RWPE1 (cell line): Measurements from ENCODE around the gene RAB28.
"Not testable (repeated sequence)": the region's sequence is repeated elsewhere in the genome, so short reads cannot be mapped to it uniquely, and the experiment has no call there.

Source experiments
- CTCF ChIA-PET: fragments of 350-600 bp; sonication (Branson Sonifier 250); formaldehyde crosslinking; extraction: SDS; loops from one replicate; lab custom pipeline; 2021; lab: Yijun Ruan, JAX
- POLR2A ChIA-PET: fragments of 400-600 bp; formaldehyde crosslinking; extraction: SDS; loops from one replicate; lab custom pipeline; 2020; ENCODE audit warnings: antibody characterized with exemption; ENCODE audit not compliant: low non-redundant PET; lab: Yijun Ruan, JAX
- DNase-seq: peaks from one replicate; pipeline ENCODE4 v3.0.0; 2012; ENCODE audit warnings: low spot score
- H3K27ac ChIP-seq: fragments of 450-650 bp; 2 replicates; pipeline ENCODE4 v1.5.1; 2017
- TF ChIP-seq, protein P1 (sequence below): fragments of 450-650 bp; conservative IDR thresholded peaks from 2 replicates; pipeline ENCODE4 v1.5.1; 2017; ENCODE audit warnings: low read depth, mild to moderate bottlenecking

RAB28 gene

DNA sequence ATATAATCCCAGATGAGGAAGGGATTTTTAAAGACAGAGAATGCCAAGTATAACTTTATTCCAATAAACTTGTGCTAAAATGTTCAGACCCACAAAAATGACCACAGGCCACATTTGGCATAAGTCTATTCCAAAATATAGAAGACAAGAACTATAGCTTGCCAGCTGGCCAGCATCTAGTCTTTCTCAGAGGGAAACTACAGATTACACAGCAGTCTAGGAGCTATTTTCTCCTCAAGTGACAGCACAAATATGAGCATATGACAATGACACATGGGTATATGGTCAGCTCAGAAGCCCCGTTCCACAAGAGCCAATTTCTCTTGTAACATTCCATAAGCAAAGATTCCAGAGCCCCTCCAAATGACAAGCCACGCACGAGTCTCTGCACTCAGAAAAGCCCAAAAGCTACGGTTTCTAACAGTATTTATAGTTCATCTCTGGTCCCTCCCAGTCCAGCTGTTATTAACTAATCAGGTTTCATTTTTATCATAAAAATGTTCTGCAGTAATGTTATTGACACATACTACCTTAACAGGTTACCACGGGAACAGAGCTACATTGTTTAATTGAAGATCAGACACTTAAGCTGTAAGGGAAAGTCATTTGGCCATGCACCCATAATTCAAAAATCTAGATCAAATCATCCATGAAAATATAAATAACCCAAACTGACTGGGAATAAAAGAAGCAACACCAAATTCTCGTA, 70.3 kb downstream of the RAB28 start:
- no peak overlapping the region for H3K27ac ChIP-seq
- no peak for DNase-seq
- POLR2A ChIA-PET: no interaction called here
- CTCF ChIA-PET: interaction anchor here (0.6 kb wide), 1 partner anchor 1004 kb away, joined by 3 read pairs; no protein-coding TSS in a partner anchor
- TF ChIP-seq, protein P1, sequence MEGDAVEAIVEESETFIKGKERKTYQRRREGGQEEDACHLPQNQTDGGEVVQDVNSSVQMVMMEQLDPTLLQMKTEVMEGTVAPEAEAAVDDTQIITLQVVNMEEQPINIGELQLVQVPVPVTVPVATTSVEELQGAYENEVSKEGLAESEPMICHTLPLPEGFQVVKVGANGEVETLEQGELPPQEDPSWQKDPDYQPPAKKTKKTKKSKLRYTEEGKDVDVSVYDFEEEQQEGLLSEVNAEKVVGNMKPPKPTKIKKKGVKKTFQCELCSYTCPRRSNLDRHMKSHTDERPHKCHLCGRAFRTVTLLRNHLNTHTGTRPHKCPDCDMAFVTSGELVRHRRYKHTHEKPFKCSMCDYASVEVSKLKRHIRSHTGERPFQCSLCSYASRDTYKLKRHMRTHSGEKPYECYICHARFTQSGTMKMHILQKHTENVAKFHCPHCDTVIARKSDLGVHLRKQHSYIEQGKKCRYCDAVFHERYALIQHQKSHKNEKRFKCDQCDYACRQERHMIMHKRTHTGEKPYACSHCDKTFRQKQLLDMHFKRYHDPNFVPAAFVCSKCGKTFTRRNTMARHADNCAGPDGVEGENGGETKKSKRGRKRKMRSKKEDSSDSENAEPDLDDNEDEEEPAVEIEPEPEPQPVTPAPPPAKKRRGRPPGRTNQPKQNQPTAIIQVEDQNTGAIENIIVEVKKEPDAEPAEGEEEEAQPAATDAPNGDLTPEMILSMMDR: no peak

DNA sequence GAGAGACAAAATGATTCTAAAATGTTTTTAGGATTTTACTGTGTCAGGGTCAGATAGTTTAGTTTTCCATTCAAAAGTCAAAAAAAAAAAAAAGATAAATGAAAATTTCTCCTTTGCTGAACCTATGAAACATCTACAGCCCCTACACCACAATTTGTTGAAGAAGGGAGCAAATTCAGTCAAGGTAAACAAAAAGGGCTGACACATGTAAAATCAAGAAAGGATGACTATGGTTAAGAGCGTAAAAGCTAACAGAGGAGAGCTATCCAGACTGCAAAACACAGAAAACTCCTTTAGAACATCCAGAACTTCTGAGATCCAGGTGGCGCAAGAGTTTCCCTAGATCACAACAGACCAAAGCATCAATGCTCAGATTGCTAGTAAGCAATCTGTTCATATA, 72.2 kb downstream of the RAB28 start:
- no peak overlapping the region for H3K27ac ChIP-seq
- TF ChIP-seq, protein P1: no peak
- CTCF ChIA-PET: no interaction called here
- POLR2A ChIA-PET: no interaction called here
- no peak for DNase-seq

DNA sequence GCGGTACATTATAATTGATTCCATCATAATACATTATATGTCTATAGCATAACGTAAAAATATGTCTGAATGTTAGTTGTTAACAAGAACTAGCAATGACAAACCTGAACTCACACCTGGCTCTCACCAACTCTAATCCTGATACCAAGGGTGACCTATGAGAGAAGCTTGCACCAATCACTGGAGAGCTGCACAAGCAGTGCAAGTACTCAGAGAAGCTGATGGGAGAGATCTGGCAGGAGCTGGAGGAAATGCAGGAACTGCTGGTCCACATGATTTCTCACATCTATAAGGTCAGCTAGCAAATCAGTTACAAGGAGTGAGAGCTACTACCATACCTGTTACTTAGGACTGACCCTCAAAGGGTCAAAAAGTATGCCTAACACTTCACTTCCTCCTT, 74.8 kb downstream of the RAB28 start:
- TF ChIP-seq, protein P1: no peak
- ChIA-PET POLR2A (no interaction called here), CTCF (no interaction called here)
- H3K27ac ChIP-seq: no peak overlapping the region
- no peak for DNase-seq

DNA sequence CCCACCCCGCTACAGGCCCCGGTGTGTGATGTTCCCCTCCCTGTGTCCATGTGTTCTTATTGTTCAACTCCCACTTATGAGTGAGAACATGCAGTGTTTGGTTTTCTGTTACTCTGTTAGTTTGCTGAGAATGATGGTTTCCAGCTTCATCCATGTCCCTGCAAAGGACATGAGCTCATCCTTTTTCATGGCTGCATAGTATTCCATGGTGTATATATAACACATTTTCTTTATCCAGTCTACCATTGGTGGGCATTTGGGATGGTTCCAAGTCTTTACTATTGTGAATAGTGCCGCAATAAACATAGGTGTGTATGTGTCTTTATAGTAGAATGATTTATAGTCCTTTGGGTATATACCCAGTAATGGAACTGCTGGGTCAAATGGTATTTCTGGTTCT, 78.0 kb downstream of the RAB28 start:
- H3K27ac ChIP-seq, POLR2A ChIA-PET, DNase-seq, CTCF ChIA-PET: not testable (repeated sequence)

DNA sequence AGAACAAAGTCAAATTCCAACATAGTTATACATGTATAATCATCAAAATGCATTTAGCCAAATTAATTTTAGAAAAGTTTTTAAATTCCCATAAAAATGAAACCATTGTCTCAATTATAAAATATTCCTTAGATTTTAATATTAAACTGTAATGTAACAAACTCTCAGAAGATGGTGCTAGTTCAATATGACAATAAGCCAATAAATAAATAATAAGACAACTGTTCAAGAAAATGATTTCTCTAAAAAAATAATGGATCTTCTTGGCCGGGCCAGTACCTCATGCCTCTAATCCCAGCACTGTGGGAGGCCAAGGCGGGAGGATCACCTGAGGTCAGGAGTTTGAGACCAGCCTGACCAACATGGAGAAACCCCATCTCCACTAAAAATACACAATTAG, 80.3 kb downstream of the RAB28 start:
- ChIA-PET CTCF (interaction anchor here (0.6 kb wide), 1 partner anchor 138 kb away, joined by 3 read pairs; no protein-coding TSS in a partner anchor), POLR2A (no interaction called here)
- no peak overlapping the region for H3K27ac ChIP-seq
- no peak for DNase-seq
- TF ChIP-seq, protein P1: no peak

DNA sequence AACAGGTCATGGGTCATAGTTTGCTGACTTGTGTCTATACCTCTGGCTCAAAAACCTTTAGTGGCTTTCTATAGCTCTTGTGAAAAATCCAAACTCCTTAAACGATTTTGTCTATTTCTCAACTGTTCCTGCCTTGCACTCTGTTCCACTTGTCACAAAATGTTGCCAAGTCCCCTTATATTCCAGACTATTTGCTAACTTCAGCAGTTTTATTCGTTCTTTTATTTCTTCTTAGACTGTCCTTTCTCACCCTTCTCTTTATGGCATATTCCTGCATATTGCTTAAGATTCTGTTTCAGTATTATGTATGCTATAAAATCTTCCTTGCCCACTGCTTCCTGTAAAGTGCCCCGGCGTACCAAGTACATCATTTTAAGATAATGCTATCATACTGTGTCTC, 80.8 kb downstream of the RAB28 start:
- no peak for DNase-seq
- H3K27ac ChIP-seq: no peak overlapping the region
- TF ChIP-seq, protein P1: no peak
- POLR2A ChIA-PET: no interaction called here
- CTCF ChIA-PET: no interaction called here

DNA sequence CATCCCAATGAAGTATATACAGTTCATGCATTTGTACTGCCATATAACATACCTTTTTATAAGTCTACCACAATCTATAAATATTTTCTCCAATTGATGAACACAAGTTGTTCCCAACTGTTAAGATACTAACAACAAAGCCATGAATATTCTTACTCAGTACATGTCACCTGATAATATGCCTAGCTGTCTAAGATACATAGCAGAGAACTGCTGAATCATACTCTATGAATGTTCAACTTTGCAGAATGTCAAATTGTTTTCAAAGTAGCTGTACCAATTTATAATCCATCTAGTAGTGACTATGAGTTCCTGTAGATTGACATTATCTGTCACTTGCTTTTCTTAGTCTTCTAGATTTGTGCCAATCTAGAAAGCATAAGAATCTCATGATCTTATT, 84.9 kb downstream of the RAB28 start:
- DNase-seq: no peak
- POLR2A ChIA-PET: no interaction called here
- CTCF ChIA-PET: no interaction called here
- TF ChIP-seq, protein P1: no peak
- no peak overlapping the region for H3K27ac ChIP-seq
